ENCODE results near the gene UBA52.
"Not testable (repeated sequence)": the region's sequence is repeated elsewhere in the genome, so short reads cannot be mapped to it uniquely, and the experiment has no call there.

The UBA52 gene

GRCh38 chr19:18557411-18558201, 14.1 kb upstream of the UBA52 start, which contains the start of gene KXD1:
KXD1 (plus strand) TSS chr19:18557870; CDS start chr19:18562057, 4,187 bp downstream.
- peak; percentile 79 for DNase-seq

GRCh38 chr19:18558202-18558555, 13.5 kb upstream of the UBA52 start:
- no peak for DNase-seq

GRCh38 chr19:18558604-18559003, 13.1 kb upstream of the UBA52 start:
- no peak for DNase-seq

GRCh38 chr19:18559685-18560084, 12.0 kb upstream of the UBA52 start:
- DNase-seq, result no peak

GRCh38 chr19:18562086-18562485, 9.6 kb upstream of the UBA52 start:
- no peak for DNase-seq

- no peak for DNase-seq
Observed at GRCh38 chr19:18566953-18567352, 4.7 kb upstream of the UBA52 start.

- no peak for DNase-seq
Observed at GRCh38 chr19:18568367-18568766, 3.3 kb upstream of the UBA52 start.

GRCh38 chr19:18574691-18575291, 3.1 kb downstream of the UBA52 start:
- no peak for DNase-seq

GRCh38 chr19:18576383-18576782, 4.7 kb downstream of the UBA52 start:
- DNase-seq, result no peak

- DNase-seq, result no peak
Observed at GRCh38 chr19:18577365-18577914, 5.8 kb downstream of the UBA52 start.

GRCh38 chr19:18580311-18580710, 8.7 kb downstream of the UBA52 start:
- no peak for DNase-seq

- DNase-seq, result no peak
Observed at GRCh38 chr19:18586306-18586705, 14.6 kb downstream of the UBA52 start.

GRCh38 chr19:18587561-18587960, 15.9 kb downstream of the UBA52 start:
- no peak for DNase-seq

GRCh38 chr19:18587962-18588610, 16.4 kb downstream of the UBA52 start:
- DNase-seq, result no peak

GRCh38 chr19:18588611-18589379, 17.1 kb downstream of the UBA52 start, which contains the start of gene REX1BD:
REX1BD (plus strand) TSS chr19:18588798; CDS start chr19:18588802, 4 bp downstream.
- DNase-seq, result peak; percentile 53

- peak; percentile 78 for DNase-seq
Observed at GRCh38 chr19:18589380-18590272, 18.0 kb downstream of the UBA52 start.

- peak; percentile 88 for DNase-seq
Observed at GRCh38 chr19:18590273-18591272, 18.9 kb downstream of the UBA52 start.

- no peak for DNase-seq
Observed at GRCh38 chr19:18591735-18592385, 20.2 kb downstream of the UBA52 start.

GRCh38 chr19:18592732-18593131, 21.1 kb downstream of the UBA52 start:
- DNase-seq, result not testable (repeated sequence)

Measured in NCI-H748 treated with DMSO at 0.1 percent for 48 hours (cell line).